HG03457 (cell line): ENCODE measurements around the gene SPATA33.
"Not testable (repeated sequence)": the region's sequence is repeated elsewhere in the genome, so short reads cannot be mapped to it uniquely, and the experiment has no call there.

ENCODE experiments used
- ATAC-seq: cut with Tn5 transposase; IDR thresholded peaks from one replicate; pipeline ENCODE4 v1.9.1; 2021; ENCODE audit warnings: moderate number of reproducible peaks; ENCODE audit not compliant: unreplicated experiment

The SPATA33 gene

GRCh38 chr16:89624777-89625761, 32.6 kb upstream of the SPATA33 start:
- ATAC-seq, result no peak

- ATAC-seq, result no peak
Observed at GRCh38 chr16:89629827-89630610, 27.6 kb upstream of the SPATA33 start.

GRCh38 chr16:89633064-89633631, 24.5 kb upstream of the SPATA33 start:
- no peak for ATAC-seq

- ATAC-seq, result not testable (repeated sequence)
Observed at GRCh38 chr16:89634463-89635385, 22.9 kb upstream of the SPATA33 start.

DNA sequence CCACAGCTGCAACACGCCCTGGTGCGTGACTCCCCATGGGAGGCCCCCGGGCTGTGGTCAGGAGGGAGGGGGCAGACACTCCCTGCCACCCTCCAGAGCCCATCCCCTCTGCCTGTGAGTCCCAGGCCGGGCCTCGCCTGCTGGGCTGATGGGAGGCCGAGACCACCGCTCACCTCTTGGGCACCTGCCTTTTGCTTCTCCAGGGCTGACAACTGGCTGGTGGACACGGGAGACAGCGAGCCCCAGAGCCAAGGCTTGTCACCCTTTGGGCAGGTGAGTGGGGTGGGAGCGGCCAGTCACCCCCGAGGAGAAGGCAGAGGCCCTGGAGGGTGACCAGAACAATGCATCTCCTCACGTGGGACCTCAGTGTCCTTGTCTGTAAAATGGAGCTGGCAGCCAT, 21.0 kb upstream of the SPATA33 start:
- no peak for ATAC-seq

DNA sequence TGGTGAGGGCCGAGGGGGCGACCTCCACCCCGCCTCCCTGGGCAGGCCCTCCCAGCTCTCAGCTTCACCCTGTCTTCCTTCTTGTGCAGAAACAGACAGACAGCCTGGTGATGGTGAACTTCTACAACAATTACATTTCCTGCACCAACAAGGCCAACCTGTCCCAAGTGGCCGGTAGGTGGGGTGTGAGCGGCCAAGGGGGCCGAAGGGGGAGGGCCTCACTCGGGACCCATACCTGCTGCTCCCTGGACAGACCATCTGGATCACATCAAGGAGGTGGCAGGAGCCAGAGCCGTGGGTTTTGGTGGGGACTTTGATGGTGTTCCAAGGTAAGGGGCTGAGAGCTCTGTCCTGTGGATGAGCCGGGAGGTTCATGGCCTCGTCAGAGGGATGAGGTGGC, 20.3 kb upstream of the SPATA33 start:
- no peak for ATAC-seq

GRCh38 chr16:89638455-89638854, 19.2 kb upstream of the SPATA33 start:
- no peak for ATAC-seq

DNA sequence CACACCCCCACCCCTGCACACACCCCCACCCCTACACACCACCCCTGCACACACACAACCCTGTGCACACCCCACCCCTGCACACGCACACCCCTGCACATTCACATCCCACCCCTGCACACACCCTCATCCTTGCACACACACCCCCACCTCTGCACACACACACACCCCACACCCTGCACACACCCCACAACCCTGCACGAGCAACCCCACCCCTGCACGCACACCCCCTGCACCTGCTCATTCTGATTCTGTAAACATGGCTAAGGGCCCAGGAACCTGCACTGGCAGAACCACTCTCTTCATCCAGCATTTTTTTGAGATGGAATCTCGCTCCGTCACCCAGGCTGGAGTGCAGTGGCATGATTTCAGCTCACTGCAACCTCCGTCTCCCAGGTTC, 18.3 kb upstream of the SPATA33 start:
- ATAC-seq, result no peak

- no peak for ATAC-seq
Observed at GRCh38 chr16:89641458-89642119, 16.0 kb upstream of the SPATA33 start.

DNA sequence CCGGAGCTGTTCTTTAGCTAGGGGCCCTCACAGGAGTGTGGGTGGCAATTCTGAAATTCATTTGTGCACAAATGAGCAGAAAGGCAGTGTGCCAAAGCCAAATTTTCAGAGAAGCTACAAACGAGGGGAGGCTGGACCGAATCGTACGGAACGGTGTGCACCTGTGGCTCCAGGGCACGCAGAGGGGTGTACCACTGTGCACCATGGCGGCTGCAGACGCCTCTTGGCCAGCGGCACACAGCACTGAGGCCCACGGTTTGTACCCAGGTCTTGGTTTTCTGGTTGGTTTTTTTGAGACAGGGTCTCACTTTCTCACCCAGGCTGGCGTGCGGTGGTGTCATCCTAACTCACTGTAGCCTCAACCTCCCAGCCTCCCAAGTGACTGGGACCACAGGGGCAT, 15.1 kb upstream of the SPATA33 start:
- ATAC-seq, result no peak

GRCh38 chr16:89643769-89644300, 13.8 kb upstream of the SPATA33 start:
- ATAC-seq, result no peak

- ATAC-seq, result no peak
Observed at GRCh38 chr16:89645122-89645521, 12.5 kb upstream of the SPATA33 start.

- no peak for ATAC-seq
Observed at GRCh38 chr16:89646270-89646669, 11.4 kb upstream of the SPATA33 start.

DNA sequence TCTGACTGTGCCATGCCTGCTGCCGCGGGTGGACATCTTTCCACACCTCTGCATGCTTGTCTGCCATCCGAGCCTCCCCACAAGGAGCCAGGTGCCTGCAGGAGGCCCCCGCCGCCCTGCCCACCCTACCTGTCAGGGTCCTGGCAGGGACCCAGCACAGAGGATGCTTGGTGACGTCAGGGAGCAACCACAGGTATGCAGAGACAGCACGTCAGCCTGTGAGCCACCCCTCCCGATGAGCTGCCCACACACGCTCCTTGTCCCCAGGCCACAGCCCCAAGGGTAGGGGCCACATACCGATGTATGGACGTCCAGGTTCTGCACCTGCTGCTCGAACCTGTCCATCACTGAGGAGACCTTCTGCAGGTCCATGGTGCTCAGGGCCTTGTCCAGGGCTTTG, 10.7 kb upstream of the SPATA33 start:
- ATAC-seq, result no peak

DNA sequence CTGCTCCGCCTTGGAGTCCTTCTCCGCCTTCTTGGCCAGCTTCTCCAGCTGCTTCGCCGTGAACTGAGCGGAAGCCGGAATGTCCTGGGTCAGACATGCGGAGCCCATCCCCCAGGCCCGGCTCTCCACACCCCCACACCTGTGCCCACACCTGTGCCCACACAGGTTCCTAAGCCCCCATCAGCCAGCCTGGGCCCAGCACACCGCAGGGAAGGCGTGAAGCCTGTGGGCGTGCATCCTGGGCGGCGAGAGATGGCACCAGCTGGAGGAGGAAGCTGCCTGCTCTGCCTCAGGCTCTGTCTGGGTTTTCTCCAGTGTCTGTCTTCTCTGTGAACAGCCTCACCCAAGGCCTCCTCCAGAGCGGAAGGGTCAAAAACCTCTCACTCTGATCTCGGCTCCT, 6.1 kb upstream of the SPATA33 start:
- no peak for ATAC-seq

DNA sequence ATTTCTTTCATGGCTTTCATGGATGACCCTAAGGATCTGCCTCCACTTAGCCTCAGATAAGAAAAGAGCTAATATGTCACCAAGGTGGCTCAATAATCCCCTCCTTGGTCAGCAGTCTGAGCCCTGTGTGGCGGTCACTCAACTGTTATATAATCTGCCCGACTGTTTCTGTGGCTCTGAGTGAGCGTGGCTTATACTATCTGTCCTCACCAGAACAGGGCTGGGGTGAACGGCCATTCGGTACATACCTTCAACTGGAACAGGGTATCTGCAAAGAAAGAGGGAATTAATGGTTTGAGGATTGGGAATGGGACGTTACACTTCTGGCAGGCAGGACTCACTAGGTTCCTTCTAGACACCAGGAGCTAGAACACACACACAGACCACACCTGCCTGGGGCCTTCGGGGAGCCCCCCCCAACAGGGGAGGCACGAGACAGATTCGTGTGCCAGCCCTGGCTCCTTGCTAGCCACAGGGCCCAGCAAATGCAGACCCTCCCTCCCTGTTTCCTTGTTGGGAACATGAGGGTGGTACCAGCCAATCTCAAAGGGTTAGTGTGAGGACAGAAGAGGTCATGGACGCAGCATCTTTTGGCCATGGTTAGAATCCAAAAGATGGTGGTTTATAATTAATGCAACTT, 3.9 kb upstream of the SPATA33 start:
- ATAC-seq, result no peak

- no peak for ATAC-seq
Observed at GRCh38 chr16:89655062-89655643, 2.5 kb upstream of the SPATA33 start.

DNA sequence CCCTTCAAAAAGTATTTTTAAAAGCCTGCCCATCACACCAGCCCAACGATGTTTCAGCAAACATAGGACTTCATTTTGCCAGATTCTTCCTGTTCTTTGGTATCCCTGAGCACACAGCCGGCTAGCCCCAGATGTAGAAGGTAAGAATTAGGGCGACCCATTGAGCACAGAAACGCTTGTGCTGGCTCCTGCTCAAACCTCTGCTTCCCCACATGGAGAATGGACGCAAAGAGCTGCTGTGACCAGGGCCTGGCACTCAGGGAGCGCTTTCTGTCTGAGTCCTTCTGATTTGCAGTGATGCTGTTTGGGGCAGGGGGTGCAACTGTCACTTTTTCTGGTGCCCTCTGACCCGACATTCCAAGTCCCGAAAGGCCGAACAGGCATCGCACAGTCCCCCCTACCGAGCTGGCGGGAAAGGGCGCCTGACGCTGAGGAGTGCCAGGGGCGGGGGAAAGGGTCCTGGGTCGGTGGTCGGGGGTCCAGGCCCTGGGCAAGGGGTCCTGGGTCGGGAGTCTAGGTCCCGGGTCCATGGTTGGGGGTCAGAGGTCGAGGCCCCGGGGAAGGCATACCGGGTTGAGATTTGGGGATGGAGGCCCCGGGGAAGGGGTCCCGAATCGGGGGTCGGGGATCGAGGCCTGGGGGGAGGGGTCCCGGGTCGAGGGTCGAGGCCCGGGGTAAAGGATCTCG, 1.1 kb upstream of the SPATA33 start:
- no peak for ATAC-seq
